Psoas muscle (tissue), 8 donors: ENCODE measurements around the gene IGFBP1. TPM values are rescaled to one million over a fixed set of nuclear protein-coding genes. Genes with fewer than 3 reads are reported as not detected.

Experiments
- ATAC-seq, 4 donors: fragments of 200-7000 bp; cut with Tn5 transposase; one replicate each; pipeline ENCODE4 v1.9.1; 2020; ENCODE audit warnings: moderate library complexity in 3 of 4, mild to moderate bottlenecking in 2 of 4
- DNase-seq, 2 donors: peaks; one replicate each; pipeline ENCODE4 v3.0.0-alpha.2; 2020
- H3K27ac ChIP-seq: fragments of 200-600 bp; one replicate; pipeline ENCODE4 v1.8.0; 2022
- H3K27me3 ChIP-seq, 3 donors: fragments of 200-600 bp in 1 of 3; one replicate each; pipeline versions ENCODE4 v1.6.1 to v1.8.0; 2013 to 2022; ENCODE audit warnings: low read length in 2 of 3, mild to moderate bottlenecking in 2 of 3, moderate library complexity in 1 of 3; ENCODE audit not compliant: insufficient read depth in 3 of 3
- H3K36me3 ChIP-seq, 2 donors: fragments of 200-600 bp in 1 of 2; one replicate each; pipeline versions ENCODE4 v1.6.1 to v1.8.0; 2013 to 2022; ENCODE audit warnings: low read depth in 1 of 2, mild to moderate bottlenecking in 1 of 2, moderate library complexity in 1 of 2; ENCODE audit not compliant: insufficient read depth in 1 of 2
- H3K4me1 ChIP-seq: fragments of 200-600 bp; one replicate; pipeline ENCODE4 v1.8.0; 2022
- H3K4me3 ChIP-seq: fragments of 200-600 bp; one replicate; pipeline ENCODE4 v1.8.0; 2022; ENCODE audit warnings: mild to moderate bottlenecking
- H3K9me3 ChIP-seq: fragments of 200-600 bp; one replicate; pipeline ENCODE4 v1.8.0; 2022
- WGBS, 3 donors: extraction: QIAGEN DNeasy Blood & Tissue Kit; methylation state at CpG; one replicate each; pipeline versions ENCODE4 v1.1.6 to v1.1.7; 2013; 5-methylcytosine and 5-hydroxymethylcytosine counted together
- intact Hi-C, 2 donors: fragments of 100-400 bp; cut with DNase I; formaldehyde crosslinking; loops; one replicate each; pipeline versions ENCODE4 v1.11.0 to v1.14.2; 2022
- polyA plus RNA-seq, 3 donors: library from polyadenylated mRNA; stranded (reverse); fragments of 200-250 nt; gene quantifications; one replicate each; pipeline ENCODE4 v1.2.3, GENCODE V29; 2013
- total RNA-seq, 4 donors: library from RNA; stranded (reverse); fragmentation: NEBNext Ultra II Directional in 2 of 4; extraction: Animal tissue kit (Norgen Biotek cat#: 25700) in 2 of 4; gene quantifications; one replicate each; pipeline versions ENCODE4 v1.2.1 to v1.2.4, GENCODE V29; 2021 to 2023
- TF ChIP-seq, protein P1 (sequence below): fragments of 200-600 bp; IDR thresholded peaks from one replicate; pipeline ENCODE4 v1.8.0; 2022; ENCODE audit warnings: antibody characterized with exemption
- donor health status: healthy with polysubstance abuse.
- donor health status: DM: no; HTN: no; CAD: no; lungs with moderate emphysema.
- donor health status: Bipolar disorder and iron deficiency.
- donor health status: healthy.
- donor health status: DM: yes; HTN: yes; CAD: no.
- donor health status: DM: no; HTN: no; CAD: no.
- donor health status: DM: no; HTN: no; CAD: no.
- donor health status: DM: yes; HTN: yes; CAD: no.

The IGFBP1 gene
- total and polyA plus RNA-seq, 7 donors: not detected

DNA sequence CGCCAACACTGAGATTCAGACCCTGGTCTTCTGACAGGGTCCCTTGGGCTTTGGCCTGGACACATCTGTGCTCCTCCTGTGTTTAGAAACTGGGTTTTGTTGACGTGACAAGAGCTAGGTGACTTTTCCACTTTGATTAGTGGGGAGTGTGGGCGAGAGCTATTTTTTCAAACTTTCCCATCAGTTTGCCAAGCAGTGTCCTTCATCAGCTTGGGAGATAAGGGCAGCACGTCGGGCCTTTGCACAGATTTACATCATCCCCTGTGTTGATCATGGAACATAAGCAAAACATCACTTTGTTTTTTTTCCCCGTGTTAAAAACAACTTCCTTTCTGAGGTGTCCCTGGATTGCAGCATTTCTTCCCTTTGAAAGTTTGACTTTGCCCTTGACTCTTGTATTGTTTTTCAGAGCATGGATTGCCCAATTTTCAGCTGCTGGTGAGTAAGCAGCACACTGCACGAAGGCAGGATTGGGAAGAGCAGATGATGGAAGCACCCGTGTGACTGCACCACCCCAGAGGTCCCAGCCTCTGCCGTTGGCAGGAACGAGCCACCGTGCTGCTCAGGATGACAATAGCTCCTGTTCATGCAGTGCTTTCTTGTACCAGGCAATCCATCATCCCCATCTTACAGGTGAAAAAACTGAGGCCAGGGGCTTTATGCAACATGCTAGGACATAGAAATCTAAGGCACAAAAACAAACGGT, 6.4 kb upstream of the IGFBP1 start:
- Histone ChIP-seq H3K27me3 (peaks cover 0 to 8% (median 2%) of the 10 kb centered on the region in 3 donors), H3K4me3 (no peak overlapping the region), H3K27ac (no peak overlapping the region), H3K9me3 (no peaks in the 10 kb centered on the region), H3K4me1 (no peaks in the 10 kb centered on the region), H3K36me3 (no peaks in the 10 kb centered on the region)
- DNase-seq: no peak
- intact Hi-C loops: no loop called here
- no peak for ATAC-seq
- 68 to 73% (median 71%) methylated on average over 12 of the region's 12 CpGs for WGBS, 3 donors
- TF ChIP-seq, protein P1, sequence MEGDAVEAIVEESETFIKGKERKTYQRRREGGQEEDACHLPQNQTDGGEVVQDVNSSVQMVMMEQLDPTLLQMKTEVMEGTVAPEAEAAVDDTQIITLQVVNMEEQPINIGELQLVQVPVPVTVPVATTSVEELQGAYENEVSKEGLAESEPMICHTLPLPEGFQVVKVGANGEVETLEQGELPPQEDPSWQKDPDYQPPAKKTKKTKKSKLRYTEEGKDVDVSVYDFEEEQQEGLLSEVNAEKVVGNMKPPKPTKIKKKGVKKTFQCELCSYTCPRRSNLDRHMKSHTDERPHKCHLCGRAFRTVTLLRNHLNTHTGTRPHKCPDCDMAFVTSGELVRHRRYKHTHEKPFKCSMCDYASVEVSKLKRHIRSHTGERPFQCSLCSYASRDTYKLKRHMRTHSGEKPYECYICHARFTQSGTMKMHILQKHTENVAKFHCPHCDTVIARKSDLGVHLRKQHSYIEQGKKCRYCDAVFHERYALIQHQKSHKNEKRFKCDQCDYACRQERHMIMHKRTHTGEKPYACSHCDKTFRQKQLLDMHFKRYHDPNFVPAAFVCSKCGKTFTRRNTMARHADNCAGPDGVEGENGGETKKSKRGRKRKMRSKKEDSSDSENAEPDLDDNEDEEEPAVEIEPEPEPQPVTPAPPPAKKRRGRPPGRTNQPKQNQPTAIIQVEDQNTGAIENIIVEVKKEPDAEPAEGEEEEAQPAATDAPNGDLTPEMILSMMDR: no peak

DNA sequence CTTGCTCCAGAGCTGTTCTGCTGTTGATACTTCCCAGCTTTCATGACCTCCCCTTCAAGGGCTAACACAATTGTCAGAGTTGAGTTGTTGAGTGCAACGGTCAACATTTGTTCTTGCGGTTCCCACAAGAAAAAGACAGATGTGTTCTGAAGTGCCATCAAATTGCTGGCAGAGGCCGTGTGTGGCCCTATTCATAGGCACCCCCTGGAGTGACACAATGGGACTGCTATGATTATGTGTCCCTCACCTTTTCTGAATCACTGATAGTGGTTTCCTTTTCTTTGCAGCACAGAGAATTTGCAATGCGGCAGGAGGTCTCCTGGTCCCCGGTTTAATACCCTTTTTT, 5.8 kb upstream of the IGFBP1 start:
- Histone ChIP-seq H3K27me3 (peaks cover 0 to 13% (median 2%) of the 10 kb centered on the region in 3 donors), H3K4me1 (no peaks in the 10 kb centered on the region), H3K4me3 (no peak overlapping the region), H3K27ac (no peak overlapping the region), H3K9me3 (no peaks in the 10 kb centered on the region), H3K36me3 (no peaks in the 10 kb centered on the region)
- TF ChIP-seq, protein P1: no peak
- intact Hi-C loops: no loop called here
- DNase-seq: no peak
- ATAC-seq: no peak
- WGBS, 3 donors: 63 to 76% (median 67%) methylated on average over 5 of the region's 5 CpGs

DNA sequence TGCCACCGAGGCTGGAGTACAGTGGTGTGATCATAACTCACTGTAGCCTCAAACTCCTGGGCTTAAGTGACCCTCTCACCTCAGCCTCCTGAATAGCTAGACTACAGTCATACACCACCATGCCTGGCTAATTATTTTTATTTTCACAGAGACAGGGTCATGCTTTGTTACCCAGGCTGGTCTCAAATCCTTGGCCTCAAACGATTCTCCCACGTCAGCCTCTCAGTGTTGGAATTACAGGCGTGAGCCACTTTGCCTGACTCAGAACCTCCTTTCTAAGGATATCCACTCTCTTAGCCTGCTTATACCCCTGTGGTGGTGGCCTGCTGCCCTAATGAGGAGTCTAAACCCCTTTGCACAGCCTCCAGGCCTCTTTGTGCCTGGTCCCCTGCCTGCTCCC, 4.2 kb upstream of the IGFBP1 start:
- 67 to 75% (median 70%) methylated on average over 4 of the region's 4 CpGs for WGBS, 3 donors
- Histone ChIP-seq H3K4me1 (no peaks in the 10 kb centered on the region), H3K27me3 (peaks cover 0 to 30% (median 9%) of the 10 kb centered on the region in 3 donors), H3K4me3 (no peak overlapping the region), H3K27ac (no peak overlapping the region), H3K9me3 (no peaks in the 10 kb centered on the region), H3K36me3 (no peaks in the 10 kb centered on the region)
- intact Hi-C loops: no loop called here
- TF ChIP-seq, protein P1: no peak
- DNase-seq (no peak), ATAC-seq (no peak)

DNA sequence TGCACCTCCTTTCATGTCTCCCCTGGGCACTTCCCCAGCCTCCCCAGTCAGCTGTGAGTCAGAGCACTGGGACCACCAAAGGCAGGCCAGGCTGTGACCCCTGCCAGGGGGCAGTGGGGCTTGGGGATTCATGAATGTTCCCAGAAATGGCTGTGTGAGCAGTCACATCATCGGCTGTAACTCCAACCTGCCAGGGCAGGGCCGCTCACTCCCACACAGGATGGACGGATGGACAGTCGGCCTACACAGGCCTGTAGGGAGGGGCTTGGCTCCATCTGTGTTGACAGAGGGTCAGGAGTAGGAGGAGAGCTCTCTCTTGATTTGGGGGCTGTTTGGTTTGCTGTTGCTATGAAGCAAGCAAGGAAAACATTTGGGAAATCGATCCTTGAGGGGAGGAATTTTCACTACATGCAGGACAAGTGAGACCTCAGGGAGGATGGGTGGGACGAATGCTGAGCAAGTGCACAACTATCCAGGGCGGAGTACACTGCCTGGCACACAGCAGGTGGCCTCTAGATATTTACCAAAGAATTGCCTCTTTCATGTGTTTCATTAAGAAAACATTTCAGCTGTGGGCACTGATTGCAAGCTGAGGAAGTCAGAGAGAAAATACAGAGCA, 2.9 kb upstream of the IGFBP1 start:
- intact Hi-C loops: no loop called here
- peaks cover 0 to 37% (median 12%) of the 10 kb centered on the region in 3 donors for H3K27me3 ChIP-seq

More for the DNA sequence above, 2.9 kb upstream of the IGFBP1 start:
- TF ChIP-seq, protein P1: no peak
- Histone ChIP-seq H3K4me3 (no peak overlapping the region), H3K9me3 (no peaks in the 10 kb centered on the region), H3K36me3 (no peaks in the 10 kb centered on the region), H3K27ac (no peak overlapping the region), H3K4me1 (no peaks in the 10 kb centered on the region)
- DNase-seq (no peak), ATAC-seq (no peak)
- WGBS, 3 donors: 48 to 60% (median 53%) methylated on average over 7 of the region's 7 CpGs
